LNCAP (cell line): ENCODE results near the gene LYPD6B.

Experiments
- CTCF ChIP-seq: fragments of 450-650 bp; IDR thresholded peaks from 2 replicates; pipeline ENCODE4 v1.5.1; 2017; ENCODE audit warnings: mild to moderate bottlenecking

LYPD6B gene

GRCh38 chr2:149004836-149005235, 33.7 kb upstream of the LYPD6B start:
- no peak for TF ChIP-seq CTCF

DNA sequence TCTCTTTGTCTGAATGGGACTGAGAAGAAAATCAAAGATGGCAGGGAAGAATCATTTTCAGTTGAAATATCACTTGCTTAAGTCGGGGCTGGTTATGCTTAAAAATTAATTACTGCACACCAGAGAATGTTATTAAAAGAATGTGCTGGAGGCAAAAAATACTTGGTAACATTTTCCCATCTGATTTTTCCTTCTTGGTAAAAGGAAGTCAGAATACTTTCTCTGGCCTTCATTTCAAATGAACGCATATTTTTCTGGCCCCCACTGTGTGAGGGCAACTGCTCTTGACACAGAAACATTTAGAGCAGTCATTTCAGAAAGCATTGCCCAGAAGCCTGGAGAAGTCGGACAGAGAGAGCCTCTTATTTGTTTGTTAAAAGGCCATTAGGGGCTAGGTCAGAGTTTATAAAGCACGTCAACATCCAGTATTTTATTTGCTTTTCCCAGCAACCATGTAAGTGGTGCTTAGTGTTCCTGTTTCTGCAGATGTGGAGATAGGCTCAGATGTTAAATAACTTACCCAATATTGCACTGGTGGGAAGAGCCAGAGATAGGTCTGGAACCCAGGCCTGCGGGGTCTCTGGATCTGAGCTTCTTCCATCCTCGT, 32.9 kb upstream of the LYPD6B start:
- no peak for TF ChIP-seq CTCF

- no peak for TF ChIP-seq CTCF
Observed at GRCh38 chr2:149006883-149007543, 31.5 kb upstream of the LYPD6B start.

GRCh38 chr2:149008381-149008780, 30.1 kb upstream of the LYPD6B start:
- no peak for TF ChIP-seq CTCF

- TF ChIP-seq CTCF, result no peak
Observed at GRCh38 chr2:149009576-149010461, 28.7 kb upstream of the LYPD6B start.

DNA sequence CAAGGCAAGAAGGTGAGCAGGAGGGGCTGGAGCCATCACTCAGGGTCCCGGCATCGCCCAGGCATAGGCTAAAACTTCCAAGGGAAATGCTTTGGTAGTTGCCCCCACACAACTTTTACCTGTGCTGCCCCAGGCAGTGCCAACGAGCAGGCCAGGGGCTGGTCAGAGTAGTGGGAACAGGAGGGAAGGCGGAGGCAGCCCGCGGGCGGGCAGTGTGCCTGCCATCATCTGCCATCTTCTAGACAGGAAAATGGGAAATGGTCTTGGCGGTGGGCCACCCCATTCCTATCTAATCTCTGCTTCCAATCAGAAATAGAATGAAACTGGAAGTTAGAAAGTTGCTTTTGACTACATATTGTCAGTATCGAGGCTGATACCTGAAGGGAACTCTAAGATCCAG, 26.0 kb upstream of the LYPD6B start:
- no peak for TF ChIP-seq CTCF

GRCh38 chr2:149015501-149015900, 23.0 kb upstream of the LYPD6B start:
- no peak for TF ChIP-seq CTCF
